Bronchial epithelial cell (primary cell): ENCODE results near the gene TNNT1. TPM values are rescaled to one million over a fixed set of nuclear protein-coding genes. Genes with fewer than 3 reads are reported as not detected.
A peak's percentile ranks its signal among the peaks of the same experiment; 100 is the strongest.

Source experiments
- DNase-seq: peaks from one replicate; pipeline ENCODE4 v3.0.0-alpha.2; 2010; ENCODE audit warnings: low read depth
- FAIRE-seq: peaks from 2 replicates; lab custom pipeline; 2011; peaks lifted over from hg19 to GRCh38; lab: Jason Lieb, UNC
- H3K27me3 ChIP-seq: 2 replicates; pipeline ENCODE4 v1.5.1; 2011; ENCODE audit warnings: low read length; ENCODE audit not compliant: control insufficient read depth, insufficient read depth
- H3K36me3 ChIP-seq: 2 replicates; pipeline ENCODE4 v1.5.1; 2011; ENCODE audit warnings: low read length; ENCODE audit not compliant: control insufficient read depth, insufficient read depth
- H3K4me3 ChIP-seq: 2 replicates; pipeline ENCODE4 v1.5.1; 2011; ENCODE audit warnings: mild to moderate bottlenecking, low read depth, low read length, control low read depth
- CTCF ChIP-seq: IDR thresholded peaks from 2 replicates; pipeline ENCODE4 v1.5.1; 2011; ENCODE audit warnings: mild to moderate bottlenecking, moderate library complexity, low read length, control low read depth, inconsistent platforms; ENCODE audit not compliant: insufficient read depth, severe bottlenecking
- total RNA-seq: library from RNA; depleted of rRNA; stranded (reverse); fragments of >200 nt; gene quantifications from 2 replicates; pipeline ENCODE4 v1.2.1, GENCODE V29; 2014

TNNT1 gene
- total RNA-seq, 1 donor from 2014 or later = 65.0 TPM

- FAIRE-seq = no peak
- H3K36me3 ChIP-seq = peaks cover 22% of the 10 kb centered on the region
- H3K4me3 ChIP-seq = no peak overlapping the region
- DNase-seq = no peak
- no peaks in the 10 kb centered on the region for H3K27me3 ChIP-seq
- no peak for TF ChIP-seq CTCF
These were observed 56.3 kb downstream of the TNNT1 start for GRCh38 chr19:55092423-55093318.

- no peak for FAIRE-seq
- Histone ChIP-seq H3K36me3 (peaks cover 22% of the 10 kb centered on the region), H3K27me3 (no peaks in the 10 kb centered on the region), H3K4me3 (no peak overlapping the region)
- no peak for DNase-seq
- TF ChIP-seq CTCF = no peak
These were observed 57.1 kb downstream of the TNNT1 start for GRCh38 chr19:55091955-55092354.

- no peak for TF ChIP-seq CTCF
- Histone ChIP-seq H3K4me3 (no peak overlapping the region), H3K27me3 (no peaks in the 10 kb centered on the region), H3K36me3 (peaks cover 22% of the 10 kb centered on the region)
- FAIRE-seq = no peak
- DNase-seq = no peak
These were observed 57.7 kb downstream of the TNNT1 start for GRCh38 chr19:55091126-55091910.

GRCh38 chr19:55090564-55090963 lies 58.4 kb downstream of the TNNT1 start:
- DNase-seq = no peak
- no peaks in the 10 kb centered on the region for H3K27me3 ChIP-seq
- FAIRE-seq = no peak
- no peak overlapping the region for H3K4me3 ChIP-seq
- TF ChIP-seq CTCF = no peak
- H3K36me3 ChIP-seq = peaks cover 22% of the 10 kb centered on the region

GRCh38 chr19:55089342-55089944 lies 59.6 kb downstream of the TNNT1 start:
- no peak overlapping the region for H3K4me3 ChIP-seq
- FAIRE-seq (peak; percentile 40), DNase-seq (no peak)
- no peak for TF ChIP-seq CTCF
- H3K27me3 ChIP-seq = no peaks in the 10 kb centered on the region
- peaks cover 15% of the 10 kb centered on the region for H3K36me3 ChIP-seq
